ENCODE results near the gene UCMA.

GRCh38 chr10:13268841-13269240, 34.7 kb upstream of the UCMA start:
- TF ChIP-seq CTCF (IDR thresholded peaks at IDR 0.05): no peak
- TF ChIP-seq POLR2A (IDR thresholded peaks at IDR 0.05): no peak
- TF ChIP-seq POLR2AphosphoS5 (IDR thresholded peaks at IDR 0.05): no peak
